Activated CD8-positive, alpha-beta memory T cell treated with anti-CD3 and anti-CD28 coated beads for 4 hours (primary cell): ENCODE results near the gene ARID4B.
A peak's percentile ranks its signal among the peaks of the same experiment; 100 is the strongest.
"Not testable (repeated sequence)": the region's sequence is repeated elsewhere in the genome, so short reads cannot be mapped to it uniquely, and the experiment has no call there.

Source experiments
- DNase-seq, 2 donors: peaks; one replicate each; pipeline ENCODE4 v3.0.0-alpha.2; 2020; ENCODE audit warnings: low read depth in 2 of 2

Gene ARID4B, protein sequence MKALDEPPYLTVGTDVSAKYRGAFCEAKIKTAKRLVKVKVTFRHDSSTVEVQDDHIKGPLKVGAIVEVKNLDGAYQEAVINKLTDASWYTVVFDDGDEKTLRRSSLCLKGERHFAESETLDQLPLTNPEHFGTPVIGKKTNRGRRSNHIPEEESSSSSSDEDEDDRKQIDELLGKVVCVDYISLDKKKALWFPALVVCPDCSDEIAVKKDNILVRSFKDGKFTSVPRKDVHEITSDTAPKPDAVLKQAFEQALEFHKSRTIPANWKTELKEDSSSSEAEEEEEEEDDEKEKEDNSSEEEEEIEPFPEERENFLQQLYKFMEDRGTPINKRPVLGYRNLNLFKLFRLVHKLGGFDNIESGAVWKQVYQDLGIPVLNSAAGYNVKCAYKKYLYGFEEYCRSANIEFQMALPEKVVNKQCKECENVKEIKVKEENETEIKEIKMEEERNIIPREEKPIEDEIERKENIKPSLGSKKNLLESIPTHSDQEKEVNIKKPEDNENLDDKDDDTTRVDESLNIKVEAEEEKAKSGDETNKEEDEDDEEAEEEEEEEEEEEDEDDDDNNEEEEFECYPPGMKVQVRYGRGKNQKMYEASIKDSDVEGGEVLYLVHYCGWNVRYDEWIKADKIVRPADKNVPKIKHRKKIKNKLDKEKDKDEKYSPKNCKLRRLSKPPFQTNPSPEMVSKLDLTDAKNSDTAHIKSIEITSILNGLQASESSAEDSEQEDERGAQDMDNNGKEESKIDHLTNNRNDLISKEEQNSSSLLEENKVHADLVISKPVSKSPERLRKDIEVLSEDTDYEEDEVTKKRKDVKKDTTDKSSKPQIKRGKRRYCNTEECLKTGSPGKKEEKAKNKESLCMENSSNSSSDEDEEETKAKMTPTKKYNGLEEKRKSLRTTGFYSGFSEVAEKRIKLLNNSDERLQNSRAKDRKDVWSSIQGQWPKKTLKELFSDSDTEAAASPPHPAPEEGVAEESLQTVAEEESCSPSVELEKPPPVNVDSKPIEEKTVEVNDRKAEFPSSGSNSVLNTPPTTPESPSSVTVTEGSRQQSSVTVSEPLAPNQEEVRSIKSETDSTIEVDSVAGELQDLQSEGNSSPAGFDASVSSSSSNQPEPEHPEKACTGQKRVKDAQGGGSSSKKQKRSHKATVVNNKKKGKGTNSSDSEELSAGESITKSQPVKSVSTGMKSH (N-terminal part only)

DNA sequence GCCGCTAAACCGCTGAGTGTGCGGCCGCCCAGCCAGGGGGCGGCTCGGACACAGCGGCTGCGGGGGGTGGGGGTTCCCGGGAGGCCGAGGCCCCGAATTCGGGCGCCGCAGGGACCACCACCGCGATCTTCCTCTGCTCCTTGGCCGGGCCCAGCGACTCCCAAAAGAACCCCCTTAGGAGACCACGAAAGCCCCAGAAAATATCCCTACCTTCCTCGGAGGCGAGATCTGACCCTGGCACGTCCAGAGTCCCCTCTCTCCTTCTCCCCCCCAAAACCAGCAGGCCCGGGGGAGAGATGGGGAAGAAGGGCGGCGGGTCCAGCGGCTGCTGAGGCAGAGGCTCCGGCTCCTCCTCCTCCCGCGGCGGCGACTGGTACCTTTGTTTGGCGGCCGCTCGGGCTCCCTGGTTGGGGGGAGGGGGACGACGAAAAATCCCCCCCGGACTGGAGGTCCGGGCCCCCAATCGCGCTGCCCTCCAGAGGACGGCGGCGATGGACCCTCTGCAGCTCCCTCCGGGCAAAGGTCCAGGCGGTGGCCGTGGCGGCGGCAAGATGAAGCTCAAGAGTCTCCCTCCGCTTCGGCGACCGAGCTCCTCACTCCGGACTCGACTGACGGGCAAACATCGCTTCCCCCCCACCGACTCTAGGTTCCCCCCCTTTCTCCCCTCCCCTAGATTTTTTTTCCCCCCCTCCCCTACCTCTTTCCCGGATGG lies at the start of gene ARID4B:
ARID4B (minus strand) TSS at position 621 of the 712 bp plus-strand sequence. CDS start 1,260 bp downstream, outside the sequence.
- DNase-seq = no peak

DNA sequence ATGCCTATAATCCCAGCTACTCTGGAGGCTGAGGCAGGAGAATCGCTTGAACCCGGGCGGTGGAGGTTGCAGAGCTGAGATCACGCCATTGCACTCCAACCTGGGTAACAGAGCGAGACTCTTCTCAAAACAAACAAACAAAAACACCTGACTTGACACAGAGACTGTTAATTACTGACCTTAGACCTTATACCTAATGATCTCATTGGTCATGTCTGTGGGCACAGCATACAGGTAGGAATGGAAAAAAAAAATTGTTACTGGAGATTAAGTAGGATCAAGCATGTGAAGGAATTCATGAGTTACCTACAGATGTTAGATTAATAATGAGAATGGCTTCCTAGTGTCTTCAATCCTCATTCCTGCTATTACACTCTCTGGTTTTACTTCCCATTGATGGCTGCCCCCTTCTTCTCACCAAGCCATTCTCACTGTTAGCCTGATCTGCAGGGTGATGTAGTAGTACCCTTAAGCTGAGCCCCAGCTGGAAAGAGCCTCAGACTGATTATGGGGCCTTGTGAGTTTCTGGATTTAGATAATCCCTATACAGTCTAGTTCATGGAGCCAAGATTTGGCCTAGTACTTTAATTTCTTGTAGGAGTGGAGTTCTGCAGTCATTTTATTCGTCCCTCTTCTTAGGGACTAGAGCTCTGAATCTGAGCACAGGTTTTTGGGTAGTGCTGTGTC lies 48.1 kb upstream of the ARID4B start:
- no peak for DNase-seq

DNA sequence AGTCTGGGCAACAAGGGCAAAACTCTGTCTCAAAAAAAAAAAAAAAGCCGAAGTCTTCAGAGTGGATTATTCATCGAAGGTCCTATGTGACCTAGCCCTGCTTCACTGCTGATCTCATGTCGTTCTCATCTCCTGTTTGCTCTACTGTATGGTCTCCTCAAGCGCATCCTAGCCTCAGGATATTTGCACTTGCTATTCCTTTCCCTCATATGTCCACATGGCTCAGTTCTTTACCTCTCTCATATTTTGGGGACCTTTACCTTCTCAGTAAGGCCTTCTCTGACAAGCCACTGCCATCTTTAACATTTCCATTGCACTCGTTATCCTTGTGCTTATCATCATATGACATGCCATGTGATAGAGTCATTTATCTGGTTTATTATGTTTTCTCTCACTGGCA lies 41.8 kb upstream of the ARID4B start:
- DNase-seq = no peak

GRCh38 chr1:235368428-235368827 lies 40.4 kb upstream of the ARID4B start:
- DNase-seq = no peak

- DNase-seq = peak; percentile 68 to 69
Measured at GRCh38 chr1:235367000-235367908, 39.3 kb upstream of the ARID4B start, which contains the start of gene TBCE. Gene TBCE, plus strand, starts transcription at chr1:235367427. Its CDS starts 12,623 bp downstream, at chr1:235380050.

DNA sequence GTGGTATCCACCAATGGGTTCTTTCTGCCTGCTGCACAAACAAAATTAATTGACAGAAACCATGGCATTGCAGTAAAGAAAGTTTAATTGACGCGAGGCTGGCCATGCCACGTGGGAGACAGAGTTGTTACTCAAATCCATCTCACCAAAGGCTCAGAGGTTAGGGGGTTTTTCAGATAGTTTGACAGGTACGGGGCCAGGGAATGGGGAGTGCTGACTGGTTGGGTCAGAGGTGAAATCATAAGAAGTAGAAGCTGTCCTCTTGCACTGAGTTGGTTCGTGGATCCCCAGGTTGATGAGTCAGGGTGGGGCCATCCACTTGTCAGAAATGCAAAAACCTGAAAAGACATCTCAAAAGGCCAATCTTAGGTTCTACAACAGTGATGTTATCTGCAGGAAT lies 38.3 kb upstream of the ARID4B start:
- no peak for DNase-seq

DNA sequence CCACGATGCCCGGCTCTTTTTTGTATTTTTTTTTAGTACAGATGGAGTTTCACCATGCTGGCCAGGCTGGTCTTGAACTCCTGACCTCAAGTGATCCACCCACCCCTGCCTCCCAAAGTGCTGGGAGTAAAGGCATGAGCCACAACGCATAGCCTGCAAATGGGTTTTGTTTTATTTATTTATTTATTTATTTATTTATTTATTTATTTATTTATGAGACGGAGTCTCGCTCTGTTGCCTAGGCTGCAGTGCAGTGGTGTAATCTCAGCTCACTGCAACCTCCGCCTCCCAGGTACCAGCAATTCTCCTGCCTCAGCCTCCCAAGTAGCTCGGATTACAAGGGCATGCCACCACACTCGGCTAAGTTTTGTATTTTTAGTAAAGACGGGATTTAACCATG lies 36.2 kb upstream of the ARID4B start:
- DNase-seq = not testable (repeated sequence)

GRCh38 chr1:235358899-235359298 lies 30.9 kb upstream of the ARID4B start:
- DNase-seq = no peak

DNA sequence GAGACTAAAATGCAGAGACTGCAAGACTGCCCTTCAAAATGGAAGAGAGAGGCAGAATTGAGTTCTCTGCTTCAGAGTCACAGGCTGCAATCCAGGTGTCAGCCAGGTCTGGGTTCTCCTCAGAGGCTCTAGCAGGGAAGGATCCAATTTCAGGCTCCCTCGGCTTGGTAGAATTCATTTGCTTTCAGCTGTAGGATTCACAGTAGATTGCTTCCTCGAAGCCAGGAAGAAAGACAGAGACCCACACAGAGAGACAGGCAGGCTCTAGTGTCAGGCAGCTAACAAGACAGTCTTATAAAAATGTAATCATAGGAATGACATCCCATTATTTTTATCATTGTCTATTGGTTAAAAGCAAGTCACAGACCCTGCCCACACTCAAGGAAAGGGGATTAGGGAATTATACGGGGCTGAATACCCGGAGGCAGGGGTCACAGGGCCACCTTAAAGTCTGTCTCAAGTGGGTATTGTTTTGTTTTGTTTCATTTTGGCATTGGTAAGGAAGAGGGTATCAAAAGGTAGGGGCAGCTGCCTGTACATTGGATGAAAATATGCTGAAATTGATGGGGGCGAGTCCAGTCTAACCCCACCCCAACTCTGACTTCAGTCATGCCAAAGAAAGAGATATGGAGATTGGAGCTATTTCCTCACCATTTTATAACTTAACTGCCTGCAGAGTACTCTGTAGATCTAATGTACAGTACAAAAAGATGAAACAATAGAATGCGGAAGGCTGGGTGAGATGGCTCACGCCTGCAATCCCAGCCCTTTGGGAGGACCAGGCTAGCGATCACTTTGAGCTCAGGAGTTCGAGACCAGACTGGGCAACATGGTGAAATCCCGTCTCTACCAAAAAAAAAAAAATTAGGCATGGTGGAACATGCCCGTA lies 29.8 kb upstream of the ARID4B start:
- DNase-seq = no peak

DNA sequence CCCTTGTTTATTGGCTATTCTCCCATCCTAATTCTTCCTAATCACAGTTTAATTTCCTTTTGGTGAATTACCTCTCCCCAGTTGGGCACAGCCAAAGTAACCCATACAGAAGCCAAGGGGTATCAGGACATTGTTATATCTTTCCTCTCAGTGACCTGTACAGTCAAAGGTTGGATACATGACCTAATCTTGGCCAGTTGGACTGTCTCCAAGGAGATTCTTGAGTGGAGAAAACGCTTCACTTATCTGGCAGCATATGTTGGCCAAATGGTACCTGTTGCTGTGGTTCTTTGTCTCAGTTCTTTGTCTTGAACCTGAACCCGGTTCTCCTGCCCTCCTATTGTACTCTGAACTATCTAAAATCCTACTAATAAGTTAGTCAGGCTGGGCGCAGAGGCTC lies 23.9 kb upstream of the ARID4B start:
- no peak for DNase-seq

GRCh38 chr1:235351441-235351840 lies 23.5 kb upstream of the ARID4B start:
- DNase-seq = no peak

GRCh38 chr1:235343726-235344125 lies 15.7 kb upstream of the ARID4B start:
- no peak for DNase-seq

DNA sequence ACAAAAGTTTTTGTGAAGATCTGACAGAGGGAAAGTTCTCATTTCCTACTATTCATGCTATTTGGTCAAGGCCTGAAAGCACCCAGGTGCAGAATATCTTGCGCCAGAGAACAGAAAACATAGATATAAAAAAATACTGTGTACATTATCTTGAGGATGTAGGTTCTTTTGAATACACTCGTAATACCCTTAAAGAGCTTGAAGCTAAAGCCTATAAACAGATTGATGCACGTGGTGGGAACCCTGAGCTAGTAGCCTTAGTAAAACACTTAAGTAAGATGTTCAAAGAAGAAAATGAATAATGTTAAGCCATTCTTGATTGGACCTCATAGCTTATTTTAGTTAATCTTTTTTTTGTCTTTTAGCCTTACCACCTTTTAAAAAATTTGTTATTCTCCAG lies 14.5 kb upstream of the ARID4B start:
- no peak for DNase-seq

DNA sequence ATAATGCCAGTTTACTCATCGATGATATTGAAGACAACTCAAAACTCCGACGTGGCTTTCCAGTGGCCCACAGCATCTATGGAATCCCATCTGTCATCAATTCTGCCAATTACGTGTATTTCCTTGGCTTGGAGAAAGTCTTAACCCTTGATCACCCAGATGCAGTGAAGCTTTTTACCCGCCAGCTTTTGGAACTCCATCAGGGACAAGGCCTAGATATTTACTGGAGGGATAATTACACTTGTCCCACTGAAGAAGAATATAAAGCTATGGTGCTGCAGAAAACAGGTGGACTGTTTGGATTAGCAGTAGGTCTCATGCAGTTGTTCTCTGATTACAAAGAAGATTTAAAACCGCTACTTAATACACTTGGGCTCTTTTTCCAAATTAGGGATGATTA lies 14.1 kb upstream of the ARID4B start:
- no peak for DNase-seq

DNA sequence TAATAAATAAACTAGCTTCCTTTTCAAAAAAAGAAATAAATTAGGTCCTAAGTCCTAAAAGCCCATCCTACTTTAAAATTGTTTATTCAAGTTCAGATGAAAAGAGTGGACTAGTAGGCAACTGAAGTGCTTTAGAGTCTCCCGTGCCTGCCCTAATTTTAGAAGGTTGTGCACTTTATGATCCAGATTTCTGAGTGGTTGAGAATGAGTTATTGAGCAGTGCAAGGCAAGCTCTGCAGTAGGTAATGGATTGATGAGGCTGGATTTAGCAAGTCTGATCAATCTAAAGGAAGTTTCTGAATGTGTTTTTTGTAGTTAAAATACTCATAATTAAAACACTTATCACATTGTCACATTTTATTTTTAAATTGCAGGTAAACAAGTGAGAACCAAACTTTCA lies 13.4 kb upstream of the ARID4B start:
- no peak for DNase-seq

DNA sequence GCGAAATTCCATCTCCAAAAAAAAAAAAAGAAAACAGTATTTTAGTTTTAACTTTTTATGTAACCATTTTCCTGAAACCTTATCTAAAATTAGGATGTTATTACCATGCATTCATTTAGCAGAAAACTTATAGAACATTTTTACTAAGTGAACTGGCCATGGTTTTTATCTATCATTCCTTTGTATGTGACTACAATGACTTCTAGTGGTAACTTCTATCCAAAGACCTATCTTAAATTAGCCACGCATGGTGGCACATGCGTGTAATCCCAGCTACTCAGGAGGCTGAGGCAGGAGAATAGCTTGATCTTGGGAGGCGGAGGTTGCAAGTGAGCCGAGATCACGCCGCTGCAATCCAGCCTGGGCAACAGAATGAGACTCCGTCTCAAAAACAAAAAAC lies 11.8 kb upstream of the ARID4B start:
- DNase-seq = no peak

DNA sequence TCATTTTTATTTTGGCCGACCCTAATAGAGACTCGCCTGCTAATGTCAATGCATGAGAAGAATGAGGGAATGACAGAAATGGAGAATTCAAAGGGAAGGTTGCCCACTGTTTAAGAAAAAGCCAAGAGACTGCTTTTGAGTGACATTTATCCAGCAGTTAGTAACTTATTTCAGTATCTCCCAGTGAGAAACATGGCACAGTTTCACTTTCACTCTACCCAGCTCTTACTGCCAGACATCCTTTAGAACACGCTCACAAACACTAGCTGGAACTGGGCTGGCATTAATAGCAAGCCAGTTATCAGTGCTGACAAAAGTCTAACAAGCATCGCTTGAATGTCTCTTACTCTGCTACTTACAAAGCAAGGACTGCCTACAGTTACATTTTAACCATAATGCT lies 8.9 kb upstream of the ARID4B start:
- DNase-seq = no peak

- no peak for DNase-seq
Measured at GRCh38 chr1:235331401-235331800, 3.4 kb upstream of the ARID4B start.

DNA sequence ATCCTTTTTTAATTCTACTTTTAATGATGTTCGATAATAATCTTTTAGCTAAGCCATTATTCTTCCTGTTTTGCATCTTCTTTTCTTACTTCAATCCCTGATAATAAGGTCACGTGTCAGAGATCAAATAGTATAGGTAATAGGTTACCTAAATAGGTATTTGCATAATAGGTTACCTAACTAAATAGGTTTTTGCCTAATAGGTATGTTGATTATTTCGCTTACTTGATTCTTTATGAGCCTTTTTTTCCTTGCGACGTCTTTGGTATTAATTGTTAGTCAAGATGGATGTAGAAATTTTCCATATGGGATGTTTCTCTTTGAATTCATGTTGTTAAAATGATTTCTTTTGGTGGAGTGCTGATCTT lies 2.9 kb upstream of the ARID4B start:
- no peak for DNase-seq
